Endothelial cell of umbilical vein (primary cell): ENCODE measurements around the gene PPM1H. TPM values are rescaled to one million over a fixed set of nuclear protein-coding genes. Genes with fewer than 3 reads are reported as not detected.

Experiments used
- BruUV-seq: library from RNA; stranded (reverse); fragments of 400-500 nt; replicated peaks from 2 replicates; lab custom pipeline; 2021; lab: Mats Ljungman, UMichigan
- CTCF ChIA-PET: fragments of 300-600, 350-600 bp; sonication (Branson Sonifier 250); formaldehyde crosslinking; loops from one replicate; lab custom pipeline; 2021; ENCODE audit warnings: antibody characterized with exemption, inconsistent platforms; lab: Charles Lee
- POLR2A ChIA-PET: fragments of 300-600, 350-600 bp; sonication (Branson Sonifier 250); formaldehyde crosslinking; loops from one replicate; lab custom pipeline; 2021; ENCODE audit warnings: antibody characterized with exemption, inconsistent platforms; lab: Charles Lee
- DNase-seq: peaks from one replicate; pipeline ENCODE4 v3.0.0-alpha.2; 2011; ENCODE audit warnings: low read depth, low spot score
- FAIRE-seq: peaks from 2 replicates; lab custom pipeline; 2011; peaks lifted over from hg19 to GRCh38; lab: Jason Lieb, UNC
- H2AFZ ChIP-seq: 2 replicates; pipeline ENCODE4 v1.6.0; 2012; ENCODE audit warnings: low read depth, low read length, control low read depth, inconsistent platforms
- H3K27ac ChIP-seq: 2 replicates; pipeline ENCODE4 v1.5.1; 2011; ENCODE audit warnings: low read depth, mild to moderate bottlenecking, control low read depth, low read length, moderate library complexity; ENCODE audit not compliant: insufficient read depth
- H3K27me3 ChIP-seq, 2 experiments: 2 replicates each; pipeline versions ENCODE4 v1.6.0 to v1.6.1; 2011; ENCODE audit warnings: low read length in 2 of 2, mixed read lengths in 1 of 2; ENCODE audit not compliant: control insufficient read depth in 2 of 2, insufficient read depth in 2 of 2
- H3K36me3 ChIP-seq, 2 experiments: 2 replicates in 1 of 2; 3 replicates in 1 of 2; pipeline ENCODE4 v1.5.1; 2011; ENCODE audit warnings: low read length in 2 of 2, mild to moderate bottlenecking in 1 of 2, moderate library complexity in 1 of 2; ENCODE audit not compliant: control insufficient read depth in 2 of 2, insufficient read depth in 2 of 2; ENCODE audit errors: extremely low read depth in 1 of 2
- H3K4me1 ChIP-seq: 3 replicates; pipeline ENCODE4 v1.5.1; 2011; ENCODE audit warnings: mild to moderate bottlenecking, low read length; ENCODE audit not compliant: control insufficient read depth, insufficient read depth; ENCODE audit errors: extremely low read depth
- H3K4me2 ChIP-seq: 2 replicates; pipeline ENCODE4 v1.6.1; 2011; ENCODE audit warnings: low read length, control low read depth, mixed read lengths; ENCODE audit not compliant: insufficient read depth
- H3K4me3 ChIP-seq, 3 experiments: fragments of 200-600 bp in 1 of 3; sonication (generic), shearing (Covaris generic) in 1 of 3; replicated peaks in 1 of 3; 2 replicates each; pipeline ENCODE4 v1.5.1; 2011 to 2016; ENCODE audit warnings: control low read depth in 3 of 3, low read length in 3 of 3, mild to moderate bottlenecking in 2 of 3, inconsistent platforms in 1 of 3, low read depth in 1 of 3, moderate library complexity in 1 of 3; ENCODE audit not compliant: insufficient read depth in 1 of 3
- H3K79me2 ChIP-seq: 2 replicates; pipeline ENCODE4 v1.6.0; 2012; ENCODE audit warnings: low read length, inconsistent platforms; ENCODE audit not compliant: control insufficient read depth, insufficient read depth
- H3K9ac ChIP-seq: replicated peaks from 2 replicates; pipeline ENCODE3; 2011; ENCODE audit warnings: low read length, control low read depth; ENCODE audit not compliant: insufficient read depth; ENCODE audit errors: extremely low read depth
- H3K9me1 ChIP-seq: replicated peaks from 3 replicates; pipeline ENCODE4 v1.6.0; 2011; ENCODE audit warnings: mild to moderate bottlenecking, low read length; ENCODE audit not compliant: control insufficient read depth, insufficient read depth; ENCODE audit errors: extremely low read depth
- H3K9me3 ChIP-seq: replicated peaks from 2 replicates; pipeline ENCODE4 v1.5.1; 2012; ENCODE audit warnings: low read length, inconsistent platforms; ENCODE audit not compliant: control insufficient read depth, insufficient read depth
- H4K20me1 ChIP-seq: replicated peaks from 2 replicates; pipeline ENCODE3; 2011; ENCODE audit warnings: mild to moderate bottlenecking, low read length; ENCODE audit not compliant: control insufficient read depth, insufficient read depth; ENCODE audit errors: extremely low read depth
- EZH2 ChIP-seq: IDR thresholded peaks from 2 replicates; pipeline ENCODE4 v1.6.1; 2012; ENCODE audit warnings: borderline replicate concordance, low read depth, mild to moderate bottlenecking, moderate library complexity, low read length, inconsistent platforms; ENCODE audit not compliant: severe bottlenecking
- FOS ChIP-seq: IDR thresholded peaks from 2 replicates; pipeline ENCODE4 v1.6.1; 2011; ENCODE audit warnings: mild to moderate bottlenecking, low read length, moderate library complexity, borderline replicate concordance; ENCODE audit not compliant: insufficient read depth
- GATA2 ChIP-seq: IDR thresholded peaks from 2 replicates; pipeline ENCODE4 v1.7.0; 2011; ENCODE audit warnings: low read depth, mild to moderate bottlenecking, moderate library complexity, mixed read lengths, low read length; ENCODE audit not compliant: insufficient read length, insufficient read depth
- JUN ChIP-seq: IDR thresholded peaks from 2 replicates; pipeline ENCODE4 v1.6.1; 2011; ENCODE audit warnings: borderline replicate concordance, low read depth; ENCODE audit not compliant: insufficient read length, insufficient read depth
- POLR2A ChIP-seq: IDR thresholded peaks from 2 replicates; pipeline ENCODE4 v1.6.1; 2012; ENCODE audit warnings: low read depth, mild to moderate bottlenecking, control low read depth, low read length
- POLR2AphosphoS5 ChIP-seq: IDR thresholded peaks from 2 replicates; pipeline ENCODE4 v1.6.1; 2012; ENCODE audit warnings: low read depth, mild to moderate bottlenecking, control low read depth, low read length, moderate library complexity; ENCODE audit not compliant: insufficient read depth
- dilution Hi-C: fragments of 300-500 bp; cut with MboI; formaldehyde crosslinking; loops from one replicate; pipeline ENCODE4 v1.15.0; 2019; ENCODE audit warnings: low sequenced_read_pairs; ENCODE audit not compliant: extremely low pct_ligation_motif_present
- intact Hi-C: fragments of 100-400 bp; cut with micrococcal nuclease; formaldehyde crosslinking; loops from one replicate; pipeline ENCODE4 v1.10.0; 2022
- polyA plus RNA-seq, 4 experiments: library from polyadenylated mRNA; depleted of rRNA in 3 of 4; stranded (reverse) in 3 of 4; unstranded in 1 of 4; fragments of >200 nt; gene quantifications; 2 replicates each; pipeline versions ENCODE4 v1.2.1 to v1.2.3, GENCODE V29; 2011 to 2012; ENCODE audit warnings: missing spikeins in 1 of 4
- total RNA-seq: library from RNA; stranded (reverse); gene quantifications from 2 replicates; pipeline ENCODE4 v1.2.3, GENCODE V29; 2021
- TF ChIP-seq, protein P1 (sequence below), 2 donors: IDR thresholded peaks; 1 replicate in 1 of 2; 2 replicates in 1 of 2; pipeline ENCODE4 v1.5.1; 2011; ENCODE audit warnings: low read length in 2 of 2, mild to moderate bottlenecking in 2 of 2, moderate library complexity in 2 of 2, control low read depth in 1 of 2, inconsistent platforms in 1 of 2, low read depth in 1 of 2; ENCODE audit not compliant: insufficient read depth in 1 of 2; ENCODE audit errors: extremely low read depth in 1 of 2
- TF ChIP-seq, protein P2 (sequence below): IDR thresholded peaks from 2 replicates; pipeline ENCODE4 v1.6.1; 2011; ENCODE audit not compliant: insufficient read depth, insufficient read length

Gene PPM1H
- total and polyA plus RNA-seq, 2 donors (not counting 3 experiments of a cell fraction or from before 2014, with no cell fraction given) = 1.0 to 7.2 TPM

GRCh38 chr12:62738105-62738504 lies 196.8 kb downstream of the PPM1H start:
- intact Hi-C loops = no loop called here
- H3K4me3 ChIP-seq = no peak overlapping the region

More at GRCh38 chr12:62738105-62738504, 196.8 kb downstream of the PPM1H start:
- TF ChIP-seq POLR2A (no peak), JUN (no peak), POLR2AphosphoS5 (no peak), FOS (no peak), GATA2 (no peak), EZH2 (no peak)
- TF ChIP-seq, protein P1, sequence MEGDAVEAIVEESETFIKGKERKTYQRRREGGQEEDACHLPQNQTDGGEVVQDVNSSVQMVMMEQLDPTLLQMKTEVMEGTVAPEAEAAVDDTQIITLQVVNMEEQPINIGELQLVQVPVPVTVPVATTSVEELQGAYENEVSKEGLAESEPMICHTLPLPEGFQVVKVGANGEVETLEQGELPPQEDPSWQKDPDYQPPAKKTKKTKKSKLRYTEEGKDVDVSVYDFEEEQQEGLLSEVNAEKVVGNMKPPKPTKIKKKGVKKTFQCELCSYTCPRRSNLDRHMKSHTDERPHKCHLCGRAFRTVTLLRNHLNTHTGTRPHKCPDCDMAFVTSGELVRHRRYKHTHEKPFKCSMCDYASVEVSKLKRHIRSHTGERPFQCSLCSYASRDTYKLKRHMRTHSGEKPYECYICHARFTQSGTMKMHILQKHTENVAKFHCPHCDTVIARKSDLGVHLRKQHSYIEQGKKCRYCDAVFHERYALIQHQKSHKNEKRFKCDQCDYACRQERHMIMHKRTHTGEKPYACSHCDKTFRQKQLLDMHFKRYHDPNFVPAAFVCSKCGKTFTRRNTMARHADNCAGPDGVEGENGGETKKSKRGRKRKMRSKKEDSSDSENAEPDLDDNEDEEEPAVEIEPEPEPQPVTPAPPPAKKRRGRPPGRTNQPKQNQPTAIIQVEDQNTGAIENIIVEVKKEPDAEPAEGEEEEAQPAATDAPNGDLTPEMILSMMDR (IDR thresholded peaks at IDR 0.05; ENCODE audit: extremely low read depth in 1 of 2, insufficient read depth in 1 of 2, low read depth in 1 of 2, low read length in 2 of 2) = no peak
- TF ChIP-seq, protein P2, sequence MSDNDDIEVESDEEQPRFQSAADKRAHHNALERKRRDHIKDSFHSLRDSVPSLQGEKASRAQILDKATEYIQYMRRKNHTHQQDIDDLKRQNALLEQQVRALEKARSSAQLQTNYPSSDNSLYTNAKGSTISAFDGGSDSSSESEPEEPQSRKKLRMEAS = no peak
- Histone ChIP-seq H3K4me1 (peaks cover 8% of the 10 kb centered on the region), H4K20me1 (no peaks in the 10 kb centered on the region), H3K9me1 (no peaks in the 10 kb centered on the region), H3K27ac (no peak overlapping the region), H3K9ac (no peak overlapping the region), H3K27me3 (no peaks in the 10 kb centered on the region), H3K9me3 (no peaks in the 10 kb centered on the region), H3K36me3 (no peaks in the 10 kb centered on the region), H2AFZ (no peak overlapping the region), H3K4me2 (no peak overlapping the region), H3K79me2 (no peaks in the 10 kb centered on the region)
- FAIRE-seq = no peak
- dilution Hi-C loops = no loop called here
- CTCF ChIA-PET = interaction anchor here (0.9 to 1.1 kb wide), 2 partner anchors 18 to 56 kb away, joined by 3 read pairs; no protein-coding TSS in a partner anchor
- no peak for DNase-seq
- POLR2A ChIA-PET = no interaction called here
- no TSS peak for BruUV-seq
